ENCODE measurements around the gene FLOT1.

Gene FLOT1

DNA sequence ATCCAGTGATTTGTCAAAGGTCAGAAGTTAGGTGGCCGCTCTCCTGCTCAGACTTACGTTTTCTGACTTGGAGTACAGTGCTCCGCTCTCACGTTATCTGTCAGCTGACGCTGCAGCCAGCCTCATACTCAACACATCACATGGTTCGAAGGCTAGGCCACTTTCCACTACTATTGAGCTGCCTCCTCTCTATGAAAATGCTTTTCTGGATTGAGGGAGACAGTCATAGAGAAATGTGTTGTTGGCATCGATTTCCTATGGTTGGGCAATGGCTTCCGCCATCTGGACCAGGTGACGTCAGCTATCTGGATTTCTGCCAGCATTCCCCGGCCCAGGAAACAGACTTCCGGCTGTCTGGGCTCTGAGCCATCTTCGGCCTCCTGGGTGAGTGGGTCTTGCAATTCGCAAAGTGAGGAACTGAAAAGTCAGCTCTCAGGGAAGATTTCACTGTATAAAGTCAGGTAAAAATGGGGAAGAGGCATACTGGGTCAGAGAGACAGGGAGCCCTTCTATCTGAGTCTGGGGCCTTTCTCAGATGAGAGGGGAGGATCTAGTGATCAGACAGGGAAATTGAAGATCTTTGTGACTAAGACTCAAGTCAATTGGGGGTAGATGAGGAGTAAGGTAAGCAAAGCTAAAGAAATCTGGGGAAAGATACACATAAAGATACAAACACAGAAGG, 39.4 kb upstream of the FLOT1 start:
- Histone ChIP-seq H3K27me3 (replicated peaks) (no peaks in the 10 kb centered on the region), H3K4me3 (ENCODE audit: low read depth, low read length) (peak overlapping the region; percentile 18), H3K36me3 (replicated peaks) (no peaks in the 10 kb centered on the region), H3K27ac (peak overlapping the region; percentile 99)
- TF ChIP-seq, protein P1, sequence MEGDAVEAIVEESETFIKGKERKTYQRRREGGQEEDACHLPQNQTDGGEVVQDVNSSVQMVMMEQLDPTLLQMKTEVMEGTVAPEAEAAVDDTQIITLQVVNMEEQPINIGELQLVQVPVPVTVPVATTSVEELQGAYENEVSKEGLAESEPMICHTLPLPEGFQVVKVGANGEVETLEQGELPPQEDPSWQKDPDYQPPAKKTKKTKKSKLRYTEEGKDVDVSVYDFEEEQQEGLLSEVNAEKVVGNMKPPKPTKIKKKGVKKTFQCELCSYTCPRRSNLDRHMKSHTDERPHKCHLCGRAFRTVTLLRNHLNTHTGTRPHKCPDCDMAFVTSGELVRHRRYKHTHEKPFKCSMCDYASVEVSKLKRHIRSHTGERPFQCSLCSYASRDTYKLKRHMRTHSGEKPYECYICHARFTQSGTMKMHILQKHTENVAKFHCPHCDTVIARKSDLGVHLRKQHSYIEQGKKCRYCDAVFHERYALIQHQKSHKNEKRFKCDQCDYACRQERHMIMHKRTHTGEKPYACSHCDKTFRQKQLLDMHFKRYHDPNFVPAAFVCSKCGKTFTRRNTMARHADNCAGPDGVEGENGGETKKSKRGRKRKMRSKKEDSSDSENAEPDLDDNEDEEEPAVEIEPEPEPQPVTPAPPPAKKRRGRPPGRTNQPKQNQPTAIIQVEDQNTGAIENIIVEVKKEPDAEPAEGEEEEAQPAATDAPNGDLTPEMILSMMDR (IDR thresholded peaks at IDR 0.05; ENCODE audit: low read depth, low read length, missing control alignments) = no peak
- DNase-seq = peak; percentile 99
- in situ Hi-C loops (cut with HindIII; ENCODE audit: low pct_ligation_motif_present, low sequenced_read_pairs) = no loop called here

DNA sequence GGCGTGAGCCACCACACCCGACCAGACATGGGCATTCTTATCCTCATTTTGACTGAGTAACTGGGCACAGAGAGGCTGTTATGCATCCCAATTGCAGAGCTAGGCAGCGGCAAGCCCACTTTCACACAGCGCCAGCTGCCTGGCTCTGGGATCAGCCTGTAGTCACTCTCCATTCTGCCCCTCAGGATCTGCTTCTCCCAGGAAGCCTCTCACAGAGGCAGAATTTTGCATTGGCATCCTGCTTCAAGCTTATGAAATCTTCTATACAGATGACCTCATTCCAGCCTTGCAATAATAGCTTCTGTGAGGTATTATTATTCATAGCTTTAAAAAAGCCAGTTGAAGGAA, 38.9 kb upstream of the FLOT1 start:
- Histone ChIP-seq H3K4me3 (ENCODE audit: low read depth, low read length) (no peak overlapping the region), H3K27ac (peak overlapping the region; percentile 99), H3K36me3 (replicated peaks) (no peaks in the 10 kb centered on the region), H3K27me3 (replicated peaks) (no peaks in the 10 kb centered on the region)
- no peak for DNase-seq
- TF ChIP-seq, protein P1 (IDR thresholded peaks at IDR 0.05; ENCODE audit: low read depth, low read length, missing control alignments) = no peak
- in situ Hi-C loops (cut with HindIII; ENCODE audit: low pct_ligation_motif_present, low sequenced_read_pairs) = no loop called here

DNA sequence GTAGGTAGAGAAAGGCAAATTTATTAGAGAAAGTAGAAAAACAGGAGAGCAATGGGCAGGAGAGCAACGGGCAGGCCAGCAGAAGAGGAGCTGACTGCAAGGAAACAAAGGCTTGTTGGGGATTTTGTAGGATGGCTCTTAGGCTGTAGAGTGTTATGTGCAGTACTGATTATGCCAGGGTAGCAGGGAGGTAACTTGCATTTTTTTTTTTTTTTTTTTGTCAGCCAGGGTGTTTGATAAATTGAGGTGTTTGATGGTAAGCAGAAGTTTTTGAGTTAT, 38.1 kb upstream of the FLOT1 start:
- H3K4me3 ChIP-seq (ENCODE audit: low read depth, low read length) = no peak overlapping the region
- no peaks in the 10 kb centered on the region for H3K27me3 ChIP-seq (replicated peaks)
- H3K36me3 ChIP-seq (replicated peaks) = no peaks in the 10 kb centered on the region
- H3K27ac ChIP-seq = peak overlapping the region; percentile 99
- in situ Hi-C loops (cut with HindIII; ENCODE audit: low pct_ligation_motif_present, low sequenced_read_pairs) = no loop called here
- TF ChIP-seq, protein P1 (IDR thresholded peaks at IDR 0.05; ENCODE audit: low read depth, low read length, missing control alignments) = no peak
- DNase-seq = no peak

DNA sequence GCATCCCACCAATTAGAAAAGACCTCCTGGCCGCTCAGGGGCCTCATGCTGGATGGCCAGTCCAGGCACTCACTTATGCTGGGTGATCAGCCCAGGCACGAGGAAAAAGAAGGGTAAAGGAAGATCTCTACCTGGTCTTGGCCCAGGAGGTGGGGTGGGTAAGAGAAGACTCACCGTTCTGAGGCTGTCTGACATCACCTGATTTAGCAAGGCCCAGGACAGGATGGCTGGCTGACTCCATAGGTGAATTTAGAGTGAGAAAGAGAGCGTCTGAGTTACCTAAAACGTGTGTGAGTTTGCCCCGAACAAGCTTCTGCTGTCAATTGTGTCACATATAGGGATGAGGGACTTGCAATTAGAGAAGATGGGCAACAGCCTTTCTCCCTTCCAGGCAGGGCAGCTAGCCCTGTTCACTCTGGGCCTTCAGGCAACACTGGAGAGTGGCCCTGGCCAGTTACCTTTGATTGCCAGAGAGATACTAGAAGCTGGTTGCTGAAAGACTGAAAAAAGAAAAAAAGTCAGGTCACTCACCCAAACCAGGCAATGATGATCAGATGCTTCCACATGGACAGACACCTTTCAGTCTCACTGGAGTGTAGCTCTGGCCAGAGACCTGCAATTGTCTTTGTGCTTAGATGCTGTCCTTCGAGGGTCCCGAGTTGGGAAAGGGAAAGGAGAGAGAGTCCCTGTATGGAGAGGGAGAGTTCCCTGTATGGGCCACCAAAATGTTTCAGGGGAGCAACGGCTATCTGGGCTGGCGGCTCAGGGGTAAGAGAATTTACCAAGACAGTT, 37.6 kb upstream of the FLOT1 start:
- no peaks in the 10 kb centered on the region for H3K36me3 ChIP-seq (replicated peaks)
- peak overlapping the region; percentile 99 for H3K27ac ChIP-seq
- no peak for DNase-seq
- in situ Hi-C loops (cut with HindIII; ENCODE audit: low pct_ligation_motif_present, low sequenced_read_pairs) = no loop called here
- TF ChIP-seq, protein P1 (IDR thresholded peaks at IDR 0.05; ENCODE audit: low read depth, low read length, missing control alignments) = no peak
- H3K4me3 ChIP-seq (ENCODE audit: low read depth, low read length) = no peak overlapping the region
- no peaks in the 10 kb centered on the region for H3K27me3 ChIP-seq (replicated peaks)

DNA sequence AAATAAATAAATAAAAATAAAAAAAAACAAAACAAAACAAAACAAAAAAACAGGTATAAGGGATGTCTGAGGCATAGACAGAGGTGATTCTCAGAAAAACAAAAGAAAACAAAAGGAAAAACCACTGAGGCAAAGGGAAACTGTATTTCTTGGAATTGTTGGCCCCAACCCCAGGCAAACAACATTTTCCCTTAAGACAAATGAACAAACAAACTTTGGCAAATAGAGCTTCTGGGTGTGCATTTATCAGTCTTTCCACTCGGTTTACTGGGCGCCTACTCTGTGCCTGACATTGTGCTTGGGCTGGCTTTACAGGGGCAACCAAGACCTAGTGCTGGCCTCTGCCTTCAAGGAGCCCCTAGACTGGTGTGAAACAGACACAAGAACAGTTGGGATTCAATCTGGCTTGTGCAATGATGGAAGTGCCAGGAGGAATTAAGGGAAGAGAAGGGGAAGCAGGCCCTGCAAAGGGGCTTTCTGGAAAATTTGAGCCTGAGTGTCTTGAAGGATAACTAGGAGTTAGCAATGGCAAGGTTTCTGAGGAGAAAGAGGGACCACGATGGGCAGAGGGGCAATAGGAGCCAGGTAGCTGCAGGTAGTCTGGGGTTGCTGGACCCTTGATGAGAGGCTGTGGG, 35.6 kb upstream of the FLOT1 start:
- H3K27me3 ChIP-seq (replicated peaks) = no peaks in the 10 kb centered on the region
- no peaks in the 10 kb centered on the region for H3K36me3 ChIP-seq (replicated peaks)
- peak overlapping the region; percentile 99 for H3K27ac ChIP-seq
- H3K4me3 ChIP-seq (ENCODE audit: low read depth, low read length) = no peak overlapping the region
- in situ Hi-C loops (cut with HindIII; ENCODE audit: low pct_ligation_motif_present, low sequenced_read_pairs) = no loop called here
- TF ChIP-seq, protein P1 (IDR thresholded peaks at IDR 0.05; ENCODE audit: low read depth, low read length, missing control alignments) = no peak
- DNase-seq = no peak

All from brain microvascular endothelial cell (primary cell).